HG02763 (cell line): ENCODE results near the gene CASTOR1.

ENCODE experiments used
- ATAC-seq: cut with Tn5 transposase; IDR thresholded peaks from one replicate; pipeline ENCODE4 v1.9.1; 2021; ENCODE audit warnings: mild to moderate bottlenecking, moderate library complexity; ENCODE audit not compliant: unreplicated experiment

Gene CASTOR1

GRCh38 chr22:30320021-30320556 is 30.8 kb upstream of the CASTOR1 start:
- ATAC-seq, result no peak

GRCh38 chr22:30318799-30319419 is 29.6 kb upstream of the CASTOR1 start:
- ATAC-seq, result no peak

GRCh38 chr22:30317778-30318177 is 28.5 kb upstream of the CASTOR1 start:
- ATAC-seq, result no peak

DNA sequence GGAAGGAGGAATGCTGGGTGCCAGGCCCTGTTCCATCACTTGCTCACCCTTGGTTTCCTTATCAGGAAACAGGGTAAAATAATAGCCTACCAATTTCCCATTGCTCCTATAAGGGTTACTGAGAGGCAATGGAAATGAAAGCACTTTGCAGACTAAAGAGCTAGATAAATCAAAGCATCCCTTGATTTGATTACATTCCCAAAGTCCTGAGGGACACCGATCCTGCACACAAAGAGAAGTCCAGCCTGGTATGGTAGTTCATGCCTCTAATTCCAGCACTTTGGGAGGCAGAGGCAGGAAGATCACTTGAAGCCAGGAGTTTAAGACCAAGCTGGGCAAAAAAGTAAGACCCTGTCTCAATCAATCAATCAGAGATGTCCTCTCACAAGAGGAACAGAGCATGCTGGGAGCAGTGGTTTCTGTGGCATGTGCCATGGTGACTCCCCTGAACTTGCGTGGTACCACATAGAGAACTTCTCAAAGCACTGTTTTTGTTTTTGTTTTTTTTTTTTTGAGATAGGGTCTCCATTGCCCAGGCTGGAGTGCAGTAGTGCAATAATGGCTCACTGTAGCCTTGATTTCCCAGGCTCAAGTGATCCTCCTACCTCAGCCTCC is 26.8 kb upstream of the CASTOR1 start:
- no peak for ATAC-seq

DNA sequence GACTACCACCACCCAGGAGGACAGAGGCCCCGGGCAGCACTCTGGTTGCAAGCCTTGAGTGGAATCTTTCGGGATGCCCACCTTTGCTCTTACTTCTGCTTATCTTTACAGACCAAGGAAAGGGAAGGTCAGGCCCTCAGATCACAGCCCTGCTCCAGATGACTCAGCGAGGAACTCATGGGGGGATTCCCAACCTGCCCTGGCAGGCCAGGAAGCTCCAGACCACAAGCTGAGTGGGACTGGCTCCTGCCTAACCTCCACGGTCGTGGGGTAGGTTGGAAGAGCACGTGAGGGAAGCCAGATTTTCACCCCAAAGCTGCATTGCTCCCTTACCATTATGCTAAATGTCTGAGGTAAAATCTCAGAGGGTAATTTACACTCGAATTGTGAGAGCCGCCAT is 25.6 kb upstream of the CASTOR1 start:
- no peak for ATAC-seq

DNA sequence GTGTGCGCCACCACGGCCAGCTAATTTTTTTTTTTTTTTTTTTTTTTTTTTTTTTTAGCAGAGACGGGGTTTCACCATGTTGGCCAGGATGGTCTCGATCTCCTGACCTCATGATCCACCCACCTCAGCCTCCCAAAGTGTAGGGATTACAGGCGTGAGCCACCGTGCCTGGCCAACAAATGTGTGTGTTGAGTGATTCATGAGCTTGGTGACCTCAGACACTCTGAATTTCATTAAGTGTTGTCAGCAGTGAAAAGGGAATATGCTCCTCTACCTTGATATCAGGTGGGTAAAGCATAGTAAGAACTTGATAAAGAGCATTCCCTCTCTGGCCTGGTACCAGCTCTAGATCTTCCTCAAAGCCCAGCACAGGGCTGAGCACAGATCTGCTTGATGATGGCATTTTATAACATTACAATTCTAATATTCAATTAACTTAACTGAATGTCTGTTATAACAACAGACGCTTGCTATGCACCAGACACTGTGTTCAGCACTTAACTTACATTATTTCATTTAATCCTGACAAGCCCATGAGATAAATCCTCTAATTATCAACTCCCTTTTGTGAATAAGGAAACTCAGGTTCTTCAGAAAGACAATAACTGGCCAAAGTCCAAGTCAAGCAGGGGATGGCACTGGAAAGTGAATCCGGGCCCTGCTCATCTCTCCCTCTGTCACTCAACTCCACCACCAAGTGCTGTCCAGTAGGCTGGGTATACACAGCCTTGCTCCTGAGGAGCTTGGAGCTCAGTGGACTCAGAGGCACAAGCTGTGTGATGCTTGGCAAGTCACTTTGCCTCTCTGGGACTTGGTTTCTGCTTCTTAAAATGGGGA is 24.4 kb upstream of the CASTOR1 start:
- ATAC-seq, result no peak

DNA sequence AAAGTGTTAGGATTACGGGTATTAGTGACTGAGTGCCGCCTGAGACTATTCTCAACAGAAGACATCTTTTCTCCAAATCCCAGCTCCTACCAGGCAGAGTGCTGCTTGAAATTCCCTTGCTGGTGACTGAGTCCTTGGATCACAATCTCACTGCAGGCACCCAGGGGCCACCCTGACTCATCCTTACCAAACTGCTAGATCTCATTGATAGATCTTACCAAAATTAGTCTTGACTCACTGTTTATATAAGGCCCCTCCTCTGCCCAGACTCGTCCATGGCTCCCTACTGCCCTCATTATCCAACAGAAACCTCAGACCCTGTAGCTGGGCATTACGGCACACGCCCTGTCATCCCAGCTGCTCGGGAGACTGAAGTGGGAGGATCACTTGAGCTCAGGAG is 22.7 kb upstream of the CASTOR1 start:
- ATAC-seq, result no peak

DNA sequence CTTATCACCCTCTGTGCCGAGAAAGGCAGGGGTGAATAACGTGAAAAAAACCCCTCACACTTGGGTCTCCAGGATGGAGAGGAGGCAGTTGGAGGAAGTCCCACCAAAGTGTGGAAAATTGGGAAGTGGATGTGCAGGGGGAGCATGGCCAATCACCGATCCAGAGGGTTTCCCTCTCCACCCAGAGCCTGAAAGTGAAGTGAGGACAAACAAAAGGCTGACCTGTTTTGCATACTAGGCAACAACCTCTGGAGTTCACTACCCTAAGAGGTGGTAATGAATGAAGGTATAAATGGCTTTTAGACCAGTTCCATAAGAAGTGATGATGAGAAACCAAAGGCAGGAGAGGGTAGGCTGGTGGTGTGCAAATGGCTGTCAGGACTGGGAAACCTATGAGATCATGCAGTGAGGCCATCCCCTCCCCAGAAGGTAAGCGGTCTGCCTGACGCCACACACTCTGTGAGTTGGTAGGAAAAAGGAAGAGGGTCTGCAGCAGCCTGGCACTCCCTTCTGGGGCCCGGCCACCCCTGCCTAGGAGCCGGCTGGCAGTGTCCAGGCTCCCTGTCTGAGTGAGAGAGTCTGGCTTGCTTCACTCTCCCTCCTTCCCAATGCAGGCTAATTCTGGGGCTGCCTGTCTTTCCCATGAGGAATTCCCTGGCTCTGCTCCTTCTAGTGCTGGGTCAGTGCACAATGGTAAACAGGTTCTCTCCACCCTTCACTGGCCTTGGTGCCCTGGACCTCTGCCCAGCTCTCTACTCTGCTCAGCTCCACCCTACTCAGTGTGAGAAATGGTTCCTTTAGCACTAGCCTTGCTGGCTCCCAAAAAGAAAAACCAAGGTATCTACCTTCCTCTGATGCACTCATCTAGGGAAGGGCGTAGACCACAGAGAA is 21.8 kb upstream of the CASTOR1 start:
- ATAC-seq, result no peak

DNA sequence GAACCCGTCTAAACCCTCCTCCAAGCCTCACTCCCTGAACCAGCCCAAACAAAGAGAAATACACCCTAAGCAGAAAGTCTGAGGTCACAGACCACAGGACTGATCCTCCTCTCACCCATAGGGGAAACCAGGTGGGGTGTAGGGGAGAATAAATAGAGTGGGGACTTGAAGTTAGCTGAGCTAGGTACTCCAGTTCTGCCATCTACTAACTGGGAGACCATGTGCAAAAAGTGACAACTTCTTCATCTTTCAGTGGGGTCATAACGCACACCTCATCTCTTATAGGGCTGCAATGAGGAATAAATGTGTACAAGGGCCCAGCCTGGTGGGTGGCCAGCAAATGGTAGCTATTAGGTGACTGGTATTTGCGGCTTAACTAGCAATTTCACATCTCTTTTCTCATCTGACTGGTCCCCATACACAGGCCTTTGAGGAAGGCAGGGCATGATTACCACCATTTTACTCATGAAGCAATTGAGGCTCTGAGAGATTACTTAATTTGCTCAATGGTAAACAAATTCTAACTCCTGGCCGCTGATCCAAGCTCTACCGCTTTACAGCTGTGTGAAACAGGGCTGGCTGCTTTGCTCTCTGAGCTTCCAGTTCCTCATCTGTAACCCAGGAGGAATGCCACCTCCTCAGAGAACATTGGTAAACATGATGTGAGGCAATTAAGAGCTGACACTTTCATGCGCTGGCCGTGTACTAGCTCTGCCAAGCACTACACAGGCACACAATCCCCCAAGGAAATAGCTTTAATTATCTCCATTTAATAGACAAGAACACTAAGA is 20.8 kb upstream of the CASTOR1 start:
- no peak for ATAC-seq

GRCh38 chr22:30308518-30309230 is 19.4 kb upstream of the CASTOR1 start:
- ATAC-seq, result no peak

DNA sequence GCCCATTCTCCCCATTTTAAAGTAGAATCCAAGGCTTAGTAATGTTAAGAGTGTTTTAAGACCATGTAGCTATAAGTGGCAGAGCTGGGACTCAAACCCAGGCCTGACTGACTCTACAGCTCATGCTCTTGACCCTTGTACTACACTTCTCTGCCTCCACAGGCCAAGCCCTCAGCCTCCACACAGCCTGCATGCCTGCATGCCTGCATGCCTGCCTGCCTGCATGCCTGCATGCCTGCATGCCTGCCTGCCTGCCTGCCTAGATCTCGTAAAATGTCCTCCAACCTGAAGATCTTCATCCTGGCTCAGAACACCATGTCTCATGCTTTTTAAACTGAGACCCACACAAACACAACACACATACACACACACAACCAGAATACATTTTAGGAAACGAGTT is 18.8 kb upstream of the CASTOR1 start:
- ATAC-seq, result no peak

- no peak for ATAC-seq
Observed at GRCh38 chr22:30307041-30307574, 17.8 kb upstream of the CASTOR1 start.

- ATAC-seq, result no peak
Observed at GRCh38 chr22:30306627-30307011, 17.3 kb upstream of the CASTOR1 start.

DNA sequence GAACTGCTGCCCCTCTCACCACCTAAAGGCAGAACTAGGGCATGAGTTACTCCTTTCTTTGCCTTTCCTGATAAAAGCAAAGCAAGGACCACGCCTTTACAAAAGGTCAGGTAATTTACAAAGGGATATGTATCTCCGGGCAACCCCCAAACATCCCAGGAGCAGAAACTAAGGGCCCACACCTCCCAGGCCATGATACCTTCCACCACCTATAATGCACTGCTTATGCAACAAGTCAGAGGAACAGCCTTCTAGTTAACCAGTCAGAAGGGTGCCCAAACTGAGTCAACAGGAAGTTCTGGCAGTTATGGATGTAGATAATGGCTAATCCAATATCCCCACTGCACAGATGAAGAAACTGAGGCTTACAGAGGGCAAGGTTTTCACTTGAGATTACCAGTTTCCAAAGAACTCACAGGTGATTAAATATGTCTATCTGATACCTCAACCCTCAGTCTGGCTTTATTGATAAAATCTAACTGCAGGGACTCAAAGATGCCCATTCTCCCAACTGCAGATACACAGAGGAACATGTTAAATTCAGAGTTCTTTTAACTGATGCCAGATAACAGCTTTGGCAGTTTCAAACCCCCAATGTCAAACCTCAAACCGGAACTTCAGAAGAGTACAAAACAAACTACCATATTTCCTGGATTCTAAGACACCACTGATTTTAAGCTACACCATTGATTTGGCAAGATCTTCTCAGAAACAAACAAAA is 16.8 kb upstream of the CASTOR1 start:
- no peak for ATAC-seq

DNA sequence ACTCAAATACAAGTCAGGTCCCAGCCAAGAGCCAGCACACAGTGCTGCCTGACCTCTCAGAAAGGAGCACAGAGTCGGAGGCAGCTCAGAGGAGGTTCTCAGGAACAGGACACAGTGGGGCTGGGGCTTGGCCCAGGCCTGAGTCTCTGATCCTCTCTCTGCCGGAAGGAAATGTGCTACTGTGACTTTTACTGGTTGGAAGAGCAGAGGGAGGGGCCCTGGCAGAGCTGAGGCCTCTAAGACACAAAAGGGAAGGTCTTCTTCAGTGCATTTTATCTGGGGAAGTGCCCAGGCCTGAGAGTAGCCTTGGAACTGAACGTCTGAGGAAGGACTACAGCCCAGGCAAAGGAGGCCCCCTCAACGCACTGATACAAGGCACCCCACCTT is 16.2 kb upstream of the CASTOR1 start:
- ATAC-seq, result peak; percentile 34

GRCh38 chr22:30304495-30305244 is 15.4 kb upstream of the CASTOR1 start:
- no peak for ATAC-seq

DNA sequence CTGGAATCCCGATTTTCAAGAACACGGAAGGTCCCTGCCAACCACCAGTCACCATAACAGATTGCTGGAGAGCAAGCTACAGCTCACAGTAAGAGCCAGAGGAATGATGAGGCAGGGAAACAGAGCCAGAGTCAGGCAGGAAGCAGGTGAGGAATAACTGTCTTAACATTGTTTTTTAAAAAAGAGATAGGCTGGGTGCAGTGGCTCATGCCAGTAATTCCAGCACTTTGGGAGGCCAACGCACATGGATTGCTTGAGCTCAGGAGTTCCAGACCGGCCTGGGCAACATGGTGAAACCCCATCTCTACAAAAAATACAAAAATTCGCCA is 13.5 kb upstream of the CASTOR1 start:
- no peak for ATAC-seq
